ENCODE data around the gene WNT5A. TPM values are rescaled to one million over a fixed set of nuclear protein-coding genes. Genes with fewer than 3 reads are reported as not detected.
A peak's percentile ranks its signal among the peaks of the same experiment; 100 is the strongest.
"Not testable (repeated sequence)": the region's sequence is repeated elsewhere in the genome, so short reads cannot be mapped to it uniquely, and the experiment has no call there.

The WNT5A gene
- total RNA-seq, 1 experiment from 2014 or later, result 180 TPM

- no peak for DNase-seq (ENCODE audit: low read depth)
Measured at GRCh38 chr3:55507808-55508207, 20.7 kb upstream of the WNT5A start.

- DNase-seq (ENCODE audit: low read depth), result no peak
Measured at GRCh38 chr3:55505776-55506175, 18.7 kb upstream of the WNT5A start.

- DNase-seq (ENCODE audit: low read depth), result not testable (repeated sequence)
Measured at GRCh38 chr3:55505102-55505501, 18.0 kb upstream of the WNT5A start.

GRCh38 chr3:55501905-55502304 lies 14.8 kb upstream of the WNT5A start:
- no peak for DNase-seq (ENCODE audit: low read depth)

GRCh38 chr3:55500555-55501330 lies 13.6 kb upstream of the WNT5A start:
- no peak for DNase-seq (ENCODE audit: low read depth)

- DNase-seq (ENCODE audit: low read depth), result no peak
Measured at GRCh38 chr3:55498520-55498919, 11.4 kb upstream of the WNT5A start.

GRCh38 chr3:55497250-55497649 lies 10.1 kb upstream of the WNT5A start:
- no peak for DNase-seq (ENCODE audit: low read depth)

GRCh38 chr3:55494976-55495375 lies 7.9 kb upstream of the WNT5A start:
- no peak for DNase-seq (ENCODE audit: low read depth)

GRCh38 chr3:55492976-55493375 lies 5.9 kb upstream of the WNT5A start:
- DNase-seq (ENCODE audit: low read depth), result no peak

GRCh38 chr3:55491296-55491816 lies 4.2 kb upstream of the WNT5A start:
- DNase-seq (ENCODE audit: low read depth), result peak; percentile 88

- peak; percentile 90 for DNase-seq (ENCODE audit: low read depth)
Measured at GRCh38 chr3:55490276-55490913, 3.3 kb upstream of the WNT5A start.

GRCh38 chr3:55489798-55490132 lies 2.7 kb upstream of the WNT5A start:
- DNase-seq (ENCODE audit: low read depth), result no peak

- DNase-seq (ENCODE audit: low read depth), result peak; percentile 94
Measured at GRCh38 chr3:55488398-55489055, 1.4 kb upstream of the WNT5A start.

GRCh38 chr3:55487381-55488241 lies 505 bp upstream of the WNT5A start:
- DNase-seq (ENCODE audit: low read depth), result peak; percentile 83

- peak; percentile 79 for DNase-seq (ENCODE audit: low read depth)
Measured at GRCh38 chr3:55486101-55486856, 827 bp downstream of the WNT5A start.

GRCh38 chr3:55484801-55485791 lies 2.0 kb downstream of the WNT5A start:
- DNase-seq (ENCODE audit: low read depth), result peak; percentile 85

- no peak for DNase-seq (ENCODE audit: low read depth)
Measured at GRCh38 chr3:55484191-55484689, 2.9 kb downstream of the WNT5A start.

GRCh38 chr3:55483196-55484095 lies 3.7 kb downstream of the WNT5A start:
- no peak for DNase-seq (ENCODE audit: low read depth)

Data from LHCN-M2 (cell line).